OCI-LY1 (cell line): ENCODE data around the gene PTPRN2.

Experiments used
- H2AFZ ChIP-seq: fragments of 200-600 bp; sonication (generic), shearing (Covaris generic); 2 replicates; pipeline ENCODE4 v1.6.0; 2014; ENCODE audit warnings: antibody characterized with exemption, mild to moderate bottlenecking, low read length
- H3F3A ChIP-seq: fragments of 200-600 bp; sonication (generic), shearing (Covaris generic); 2 replicates; pipeline ENCODE4 v1.6.0; 2014; ENCODE audit warnings: mild to moderate bottlenecking, antibody characterized with exemption, low read length, moderate library complexity; ENCODE audit not compliant: insufficient read depth
- H3K27ac ChIP-seq: fragments of 200-600 bp; sonication (generic); 2 replicates; pipeline ENCODE4 v1.5.1; 2014; ENCODE audit warnings: low read length, mixed run types, mild to moderate bottlenecking, low read depth; ENCODE audit not compliant: poor library complexity, severe bottlenecking
- H3K27me3 ChIP-seq: fragments of 200-600 bp; sonication (generic); 2 replicates; pipeline ENCODE4 v1.6.0; 2014; ENCODE audit warnings: antibody characterized with exemption, mild to moderate bottlenecking, low read length, moderate library complexity; ENCODE audit not compliant: insufficient read depth
- H3K36me3 ChIP-seq: fragments of 200-600 bp; sonication (generic); 2 replicates; pipeline ENCODE4 v1.6.1; 2014; ENCODE audit warnings: mild to moderate bottlenecking, antibody characterized with exemption, low read length, moderate library complexity, mixed read lengths; ENCODE audit not compliant: insufficient read depth
- H3K4me1 ChIP-seq: fragments of 200-600 bp; sonication (generic); 2 replicates; pipeline ENCODE4 v1.5.1; 2014; ENCODE audit warnings: mild to moderate bottlenecking, low read length, moderate library complexity; ENCODE audit not compliant: insufficient read depth, severe bottlenecking
- H3K4me2 ChIP-seq: fragments of 200-600 bp; sonication (generic), shearing (Covaris generic); 2 replicates; pipeline ENCODE4 v1.6.1; 2014; ENCODE audit warnings: low read length
- H3K4me3 ChIP-seq: fragments of 200-600 bp; sonication (generic); 2 replicates; pipeline ENCODE4 v1.5.1; 2014; ENCODE audit warnings: low read length, low read depth, mild to moderate bottlenecking, mixed read lengths; ENCODE audit not compliant: poor library complexity, severe bottlenecking
- H3K79me2 ChIP-seq: fragments of 200-600 bp; shearing (Covaris generic); 2 replicates; pipeline ENCODE4 v1.6.1; 2016; ENCODE audit warnings: mixed run types, low read length, mixed read lengths; ENCODE audit not compliant: insufficient read depth
- H3K9ac ChIP-seq: fragments of 200-600 bp; sonication (generic), shearing (Covaris generic); 2 replicates; pipeline ENCODE4 v1.6.1; 2014; ENCODE audit warnings: mild to moderate bottlenecking, low read length, mixed read lengths
- H3K9me2 ChIP-seq: fragments of 200-600 bp; sonication (generic), shearing (Covaris generic); 2 replicates; pipeline ENCODE4 v1.6.1; 2014; ENCODE audit warnings: low read depth, mild to moderate bottlenecking, low read length, mixed read lengths
- H3K9me3 ChIP-seq: fragments of 200-600 bp; shearing (Covaris generic); 2 replicates; pipeline ENCODE4 v1.6.1; 2014; ENCODE audit warnings: low read length, mixed read lengths
- H4K20me1 ChIP-seq: fragments of 200-600 bp; sonication (generic), shearing (Covaris generic); 2 replicates; pipeline ENCODE4 v1.6.0; 2016; ENCODE audit warnings: mild to moderate bottlenecking, low read length; ENCODE audit not compliant: insufficient read depth
- CTCF ChIP-seq: fragments of 200-600 bp; sonication (generic), shearing (Covaris generic); IDR thresholded peaks from 2 replicates; pipeline ENCODE4 v1.5.1; 2017; ENCODE audit warnings: mild to moderate bottlenecking, antibody characterized with exemption, low read length, moderate library complexity, mixed read lengths
- EZH2 ChIP-seq: fragments of 200-600 bp; sonication (generic), shearing (Covaris generic); IDR thresholded peaks from 2 replicates; pipeline ENCODE4 v1.8.0; 2017; ENCODE audit warnings: borderline replicate concordance, mixed run types, mild to moderate bottlenecking, antibody characterized with exemption, low read length, moderate library complexity, mixed read lengths

Gene PTPRN2

GRCh38 chr7:158097453-158098124 lies 490.0 kb downstream of the PTPRN2 start:
- H3K9ac ChIP-seq = no peak overlapping the region
- H3K4me2 ChIP-seq = no peak overlapping the region
- no peaks in the 10 kb centered on the region for H3K27me3 ChIP-seq
- no peaks in the 10 kb centered on the region; the same call in 1 of the 2 replicates for H3F3A ChIP-seq
- no peaks in the 10 kb centered on the region for H3K79me2 ChIP-seq
- no peaks in the 10 kb centered on the region for H4K20me1 ChIP-seq
- no peaks in the 10 kb centered on the region for H3K9me3 ChIP-seq
- H3K9me2 ChIP-seq = no peaks in the 10 kb centered on the region
- no peak overlapping the region for H2AFZ ChIP-seq
- H3K4me1 ChIP-seq = no peaks in the 10 kb centered on the region
- no peak overlapping the region for H3K4me3 ChIP-seq
- H3K27ac ChIP-seq = no peak overlapping the region
- TF ChIP-seq CTCF = no peak
- no peak for TF ChIP-seq EZH2
- no peaks in the 10 kb centered on the region for H3K36me3 ChIP-seq

GRCh38 chr7:158097106-158097452 lies 490.5 kb downstream of the PTPRN2 start:
- Histone ChIP-seq H3K27me3 (no peaks in the 10 kb centered on the region), H4K20me1 (no peaks in the 10 kb centered on the region), H3K27ac (no peak overlapping the region), H3K4me3 (no peak overlapping the region), H3K4me1 (no peaks in the 10 kb centered on the region), H3K9ac (no peak overlapping the region), H2AFZ (no peak overlapping the region), H3K9me3 (no peaks in the 10 kb centered on the region), H3F3A (no peaks in the 10 kb centered on the region; the same call in 1 of the 2 replicates), H3K4me2 (no peak overlapping the region), H3K36me3 (no peaks in the 10 kb centered on the region), H3K9me2 (no peaks in the 10 kb centered on the region), H3K79me2 (no peaks in the 10 kb centered on the region)
- no peak for TF ChIP-seq CTCF
- no peak for TF ChIP-seq EZH2

DNA sequence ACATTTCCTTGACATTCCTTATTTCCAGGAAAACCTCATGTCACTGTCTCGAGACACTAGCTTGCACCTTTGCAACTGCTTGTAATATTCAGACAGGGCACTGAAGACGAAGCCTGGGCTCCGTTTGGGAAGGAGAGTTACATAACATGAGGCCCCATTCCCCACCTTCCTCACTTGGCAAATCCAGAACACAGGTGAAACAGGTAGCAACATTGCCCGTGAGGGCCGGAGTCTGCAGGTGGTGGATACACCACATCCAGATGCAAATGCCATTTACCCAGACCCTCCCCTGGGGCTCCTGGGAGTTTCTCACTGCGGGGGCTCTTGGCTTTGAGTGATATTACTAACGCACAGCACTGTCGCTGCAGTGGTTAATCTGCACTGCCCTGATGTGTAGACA lies 491.0 kb downstream of the PTPRN2 start:
- Histone ChIP-seq H3K36me3 (no peaks in the 10 kb centered on the region), H3K4me3 (no peak overlapping the region), H3K9me2 (no peaks in the 10 kb centered on the region), H3K4me2 (no peak overlapping the region), H2AFZ (no peak overlapping the region), H3F3A (no peaks in the 10 kb centered on the region; the same call in 1 of the 2 replicates), H3K27ac (no peak overlapping the region), H3K27me3 (no peaks in the 10 kb centered on the region), H3K4me1 (no peaks in the 10 kb centered on the region), H3K9me3 (no peaks in the 10 kb centered on the region), H4K20me1 (no peaks in the 10 kb centered on the region), H3K79me2 (no peaks in the 10 kb centered on the region), H3K9ac (no peak overlapping the region)
- TF ChIP-seq CTCF (no peak), EZH2 (no peak)
